Measurements from ENCODE around the gene SLC8A1.

GRCh38 chr2:40421631-40422297 lies 30.1 kb downstream of the SLC8A1 start:
- no peak for TF ChIP-seq POLR2A (IDR thresholded peaks at IDR 0.05)
- no peak for TF ChIP-seq POLR2AphosphoS5 (IDR thresholded peaks at IDR 0.05)
- no peak for TF ChIP-seq CTCF (IDR thresholded peaks at IDR 0.05)
- no peak for TF ChIP-seq EP300 (IDR thresholded peaks at IDR 0.05)

Data from upper lobe of left lung (tissue), 4 donors.